CD4-positive, alpha-beta T cell treated with Interleukin-15 for 4 hours (primary cell): ENCODE data around the gene UTF1.
"Not testable (repeated sequence)": the region's sequence is repeated elsewhere in the genome, so short reads cannot be mapped to it uniquely, and the experiment has no call there.

Experiments used
- DNase-seq: peaks from one replicate; pipeline ENCODE4 v3.0.0-alpha.2; 2020; ENCODE audit warnings: low spot score

The UTF1 gene

DNA sequence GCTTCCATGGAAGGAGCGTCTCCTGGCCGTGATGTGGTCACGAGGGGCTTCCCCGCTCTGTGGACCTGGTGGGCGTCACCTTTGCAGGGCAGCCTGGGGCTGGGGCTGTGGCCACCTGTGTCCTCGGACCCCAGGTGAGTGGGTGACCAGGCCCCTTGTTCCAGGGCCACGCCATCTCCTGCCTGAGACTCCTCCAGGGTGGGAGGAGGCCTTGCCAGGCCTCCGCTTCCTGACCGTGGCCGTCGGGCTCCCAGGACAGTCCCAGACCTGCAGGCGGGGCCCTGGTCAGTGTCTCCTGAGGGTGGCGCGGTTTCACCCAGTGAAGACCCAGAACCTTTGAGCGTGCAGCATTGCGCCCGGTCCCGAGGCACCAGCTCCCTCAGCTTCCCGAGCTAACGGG lies 20.4 kb upstream of the UTF1 start:
- DNase-seq: no peak

DNA sequence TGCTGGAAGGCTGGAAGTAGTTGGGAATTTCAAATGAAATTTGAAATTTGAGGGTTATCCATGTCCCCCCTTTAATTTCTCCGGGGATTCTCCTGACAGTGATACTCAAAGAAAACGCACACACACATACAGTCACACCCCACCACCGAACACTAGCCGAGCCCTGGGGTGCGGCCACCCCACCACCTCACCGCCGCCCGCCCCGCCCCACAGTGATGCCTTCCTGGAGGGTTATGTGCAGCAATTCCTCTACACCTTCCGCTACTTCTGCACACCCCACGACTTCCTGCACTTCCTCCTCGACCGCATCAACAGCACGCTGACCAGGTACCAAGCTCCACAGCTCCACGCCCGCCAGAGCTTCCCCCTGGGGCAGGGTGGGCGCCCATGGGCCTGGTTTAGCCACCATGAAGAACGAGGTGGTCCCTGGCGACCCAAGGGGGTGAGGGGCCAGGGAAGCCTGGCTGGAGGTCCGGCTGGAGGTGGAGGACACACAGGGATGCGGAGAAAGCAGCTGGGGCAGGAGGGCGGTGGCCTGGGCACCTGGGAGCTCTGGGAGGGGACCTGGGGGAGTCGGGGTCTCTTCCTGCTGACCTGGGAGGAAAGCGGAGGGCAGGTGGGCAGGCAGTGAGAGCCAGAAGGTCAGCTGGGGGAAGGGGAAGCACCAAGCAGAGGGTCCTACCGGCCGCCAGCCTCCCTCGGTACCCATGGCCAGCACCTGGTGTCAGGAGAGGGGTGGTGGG lies 19.4 kb upstream of the UTF1 start:
- DNase-seq: no peak

DNA sequence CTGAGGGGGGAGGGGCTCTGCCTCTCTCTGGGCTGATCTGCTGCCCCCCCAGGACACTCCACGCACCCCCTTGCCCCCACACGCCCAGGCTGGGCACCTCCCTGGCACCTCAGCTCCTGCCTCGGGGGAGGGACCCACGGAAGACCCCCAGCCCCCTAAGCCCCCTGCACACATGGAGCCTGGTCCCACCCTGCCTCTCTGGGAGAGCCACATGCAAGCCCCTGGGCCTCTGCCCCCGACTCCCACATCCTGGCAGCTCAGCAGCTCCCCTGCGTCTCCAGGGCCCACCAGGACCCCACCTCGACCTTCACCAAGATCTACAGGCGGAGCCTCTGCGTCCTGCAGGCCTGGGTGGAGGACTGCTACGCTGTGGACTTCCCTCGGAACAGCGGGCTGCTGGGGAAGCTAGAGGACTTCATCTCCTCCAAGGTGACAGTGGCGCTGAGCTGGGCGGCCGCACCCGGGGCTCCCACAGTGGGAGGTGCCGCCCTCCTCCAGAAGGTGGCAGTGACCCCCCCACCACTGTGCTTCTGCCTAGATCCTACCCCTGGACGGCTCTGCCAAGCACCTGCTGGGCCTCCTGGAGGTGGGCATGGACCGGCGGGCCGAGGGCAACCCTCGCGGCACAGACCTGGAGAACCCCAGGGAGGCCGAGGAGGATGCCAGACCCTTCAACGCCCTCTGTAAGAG lies 18.7 kb upstream of the UTF1 start:
- no peak for DNase-seq

DNA sequence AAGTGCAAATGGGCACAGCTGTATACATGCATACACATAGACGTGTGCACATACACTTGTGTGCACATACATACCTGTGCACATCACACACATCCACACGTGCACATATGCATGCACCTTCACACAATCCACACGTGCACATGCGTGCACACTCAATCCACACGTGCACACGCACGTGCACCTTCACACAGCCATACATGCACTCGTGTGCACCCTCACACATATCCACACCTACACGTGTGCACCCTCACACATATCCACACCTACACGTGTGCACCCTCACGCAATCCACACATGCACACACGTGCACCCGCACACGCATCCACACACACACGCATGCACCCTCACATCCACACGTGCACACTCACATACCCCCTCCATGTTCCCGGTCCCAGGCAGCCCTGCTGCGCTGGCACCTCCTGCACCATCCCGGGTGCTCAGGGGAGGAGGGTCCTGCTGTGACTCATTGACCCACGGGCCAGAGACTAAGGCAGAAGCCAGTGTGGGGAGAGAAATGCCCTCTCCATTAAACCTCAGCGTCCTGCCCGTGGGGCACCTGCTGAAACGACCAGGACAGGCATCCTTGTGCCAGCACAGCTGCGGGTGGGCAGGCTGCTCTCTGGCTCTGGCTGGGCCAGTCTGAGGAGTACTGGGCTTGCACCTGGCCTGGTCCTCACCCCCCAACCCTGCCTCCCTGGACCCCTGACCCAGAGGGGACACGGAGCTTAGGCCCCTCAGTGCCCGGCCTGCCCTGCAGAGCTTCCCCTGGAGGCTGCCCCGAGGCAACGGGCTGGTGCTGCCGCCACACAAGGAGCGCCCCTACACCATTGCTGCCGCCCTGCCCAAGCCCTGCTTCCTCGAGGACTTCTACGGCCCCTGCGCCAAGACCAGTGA lies 17.8 kb upstream of the UTF1 start:
- no peak for DNase-seq

DNA sequence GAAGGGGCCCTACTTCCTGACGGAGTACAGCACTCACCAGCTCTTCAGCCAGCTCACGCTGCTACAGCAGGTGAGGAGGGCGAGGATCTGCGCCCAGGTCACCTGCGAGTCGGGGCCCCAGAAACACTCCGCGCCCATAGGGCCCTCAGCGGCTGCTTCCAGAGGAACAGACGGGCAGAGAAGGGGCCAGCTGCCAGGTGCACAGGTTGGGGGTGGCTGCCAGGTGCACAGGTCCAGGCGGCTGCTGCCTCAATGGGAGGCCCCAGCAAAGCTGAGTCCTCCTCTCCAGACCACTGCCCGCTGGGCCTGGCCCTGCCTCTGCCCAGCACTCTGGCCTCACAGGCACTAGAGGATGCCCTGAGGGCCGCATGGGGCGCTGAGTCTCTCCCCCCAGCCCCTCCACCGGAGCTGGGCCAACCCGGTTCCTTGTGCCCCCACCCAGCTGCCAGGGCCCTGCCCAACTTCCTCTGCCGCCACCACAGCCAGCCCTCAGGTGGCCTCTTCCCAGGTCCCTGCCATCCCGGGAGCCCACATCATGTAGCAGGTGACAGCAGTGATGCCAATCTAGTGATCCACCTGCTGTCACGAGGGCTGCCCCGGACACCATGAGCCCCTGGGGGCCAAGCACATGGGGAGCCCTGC lies 17.0 kb upstream of the UTF1 start:
- no peak for DNase-seq

DNA sequence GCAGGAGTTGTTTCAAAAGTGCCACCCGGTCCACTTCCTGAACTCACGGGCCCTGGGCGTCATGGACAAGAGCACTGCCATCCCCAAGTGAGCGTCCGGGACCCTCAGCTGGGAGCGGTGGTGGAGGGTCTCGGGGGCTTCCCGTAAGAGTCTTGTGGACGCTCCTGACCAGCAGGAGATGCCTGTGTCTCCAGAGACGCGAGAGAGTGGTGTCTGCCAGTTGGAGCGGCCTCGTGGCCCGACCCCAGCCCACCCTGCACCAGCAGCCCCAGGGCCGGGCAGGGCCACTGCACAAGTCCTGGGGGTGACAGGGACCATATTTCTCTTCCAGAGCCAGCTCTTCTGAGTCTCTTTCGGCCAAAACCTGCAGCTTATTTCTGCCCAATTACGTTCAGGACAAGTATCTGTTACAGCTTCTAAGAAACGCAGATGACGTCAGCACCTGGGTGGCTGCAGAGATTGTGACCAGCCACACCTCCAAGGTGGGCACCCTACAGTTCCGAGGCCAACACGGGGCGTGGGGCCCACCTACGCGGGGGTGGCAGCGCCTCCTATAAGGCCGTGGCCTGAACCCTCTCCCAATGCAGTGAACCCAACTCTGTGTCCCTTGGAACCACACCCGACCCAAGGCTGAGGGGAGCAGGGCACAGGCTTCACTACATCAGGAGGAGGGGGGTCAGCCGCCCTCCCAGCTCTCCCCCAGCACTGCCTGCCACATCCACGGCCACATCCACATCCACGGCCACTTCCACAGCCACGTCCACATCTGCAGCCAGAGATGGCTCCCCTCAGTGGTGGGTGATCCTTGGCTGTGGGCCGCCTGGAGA lies 16.2 kb upstream of the UTF1 start:
- DNase-seq: no peak

DNA sequence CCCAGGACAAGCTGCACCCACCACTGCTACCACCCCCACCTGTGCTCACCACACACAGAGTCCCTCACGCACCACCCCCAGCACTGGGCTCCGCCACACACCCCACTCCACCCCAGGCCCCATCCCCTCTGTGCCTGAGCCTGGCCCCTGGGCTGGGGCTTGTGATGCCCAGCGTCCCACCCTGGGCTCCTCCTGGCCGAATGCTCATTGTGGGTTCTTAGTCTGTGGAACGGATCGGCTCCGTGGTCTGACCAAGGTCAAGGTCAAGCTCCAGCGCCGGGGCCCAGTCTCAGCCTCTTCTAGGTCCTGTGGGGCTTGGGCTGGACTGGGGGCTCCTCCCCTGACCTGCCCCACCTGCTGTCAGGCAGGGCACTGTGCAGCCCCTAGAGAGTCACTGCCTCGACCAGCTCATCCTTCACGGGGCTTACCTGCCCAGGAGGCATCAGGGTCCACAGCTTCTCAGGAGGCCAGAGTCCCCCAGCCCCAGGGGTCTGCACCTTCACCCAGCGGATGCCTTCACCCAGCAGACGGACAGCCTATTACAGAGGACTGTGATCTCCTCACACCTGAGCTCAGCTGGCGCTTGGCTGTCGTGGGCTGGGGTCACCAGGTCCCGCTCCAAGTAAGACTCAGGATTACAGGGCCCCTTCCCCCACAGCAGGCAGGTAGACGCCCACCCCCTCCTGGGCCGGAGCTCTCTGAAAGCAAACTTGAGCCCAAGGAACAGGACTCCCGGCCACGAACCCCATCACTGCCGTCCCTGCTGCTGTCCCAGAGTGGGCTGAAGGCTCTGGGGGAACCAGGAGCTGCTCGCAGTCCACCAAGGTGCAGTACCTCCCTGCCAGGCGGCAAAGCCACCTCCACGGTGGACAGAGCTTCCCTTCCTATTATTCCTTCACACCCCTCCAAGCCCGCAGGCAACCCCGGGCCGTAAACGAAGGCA lies 15.3 kb upstream of the UTF1 start:
- no peak for DNase-seq

DNA sequence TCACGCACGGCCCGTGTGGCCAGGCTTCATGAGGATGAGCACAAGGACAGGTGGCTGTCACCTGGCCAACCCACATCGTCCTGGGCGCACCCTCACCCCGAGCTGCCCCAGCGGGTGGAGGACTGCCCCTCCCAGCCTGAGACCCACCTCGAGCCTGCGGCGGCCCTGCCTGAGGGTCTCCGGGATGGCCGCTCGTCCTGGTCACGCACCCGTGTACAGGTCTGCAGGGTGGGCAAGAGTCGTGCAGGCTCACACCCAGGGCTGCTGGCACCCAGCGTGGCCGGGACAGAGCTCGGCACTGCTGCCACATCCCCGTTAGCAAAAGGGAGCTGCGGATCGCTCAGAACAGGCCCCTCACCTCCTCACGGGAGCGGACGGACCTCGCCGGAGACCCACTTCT lies 14.4 kb upstream of the UTF1 start:
- DNase-seq: no peak

DNA sequence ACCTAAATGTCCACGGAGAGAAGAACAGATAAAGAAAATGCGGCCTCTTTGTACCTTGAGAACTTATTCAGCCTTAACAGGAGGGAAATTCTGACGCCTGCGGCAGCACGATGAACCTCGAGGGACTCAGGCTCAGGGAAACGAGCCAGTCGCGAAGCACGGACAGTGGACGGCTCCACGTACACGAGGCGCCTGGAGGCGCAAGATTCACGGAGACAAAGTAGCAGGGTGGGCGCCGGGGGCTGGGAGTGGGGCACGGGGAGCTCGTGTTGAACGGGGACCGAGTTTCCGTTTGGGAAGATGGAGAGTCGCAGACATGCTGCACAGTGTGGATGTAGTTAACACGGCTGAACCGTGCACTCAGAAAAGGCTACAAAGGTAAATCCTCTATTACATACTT lies 13.2 kb upstream of the UTF1 start:
- no peak for DNase-seq

DNA sequence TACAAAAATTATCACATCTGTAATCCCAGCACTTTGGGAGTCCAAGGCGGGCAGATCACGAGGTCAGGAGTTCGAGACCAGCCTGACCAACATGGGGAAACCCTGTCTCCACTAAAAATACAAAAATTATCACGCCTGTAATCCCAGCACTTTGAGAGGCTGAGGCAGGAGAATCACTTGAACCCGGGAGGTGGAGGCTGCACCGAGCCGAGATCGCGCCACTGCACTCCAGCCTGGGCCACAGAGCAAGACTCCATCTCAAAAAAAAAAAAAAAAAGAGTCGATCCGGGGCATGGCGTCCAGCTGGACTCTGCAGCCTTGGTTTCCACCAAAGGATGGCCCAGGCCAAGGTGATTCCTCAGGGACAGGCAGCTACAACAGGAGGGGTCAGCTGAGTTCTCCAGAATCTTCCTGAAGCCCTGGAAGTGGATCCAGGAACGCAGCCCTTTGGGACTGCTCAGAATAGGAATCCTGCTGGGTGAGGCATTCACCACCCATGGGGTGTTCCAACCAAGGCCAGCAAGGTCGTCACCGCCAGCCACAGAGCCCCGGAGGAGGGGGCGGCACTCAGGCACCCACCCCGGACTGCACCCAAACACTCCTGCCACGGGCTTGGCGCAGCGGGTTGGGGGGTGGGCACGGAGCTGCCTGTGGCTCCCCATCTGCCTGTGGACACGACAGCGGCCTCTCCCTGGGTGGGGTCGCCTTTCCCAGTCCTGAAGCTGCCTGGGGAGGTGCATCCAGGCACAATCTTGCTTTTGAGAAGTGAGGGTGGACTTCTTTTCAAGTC lies 12.0 kb upstream of the UTF1 start:
- DNase-seq: no peak

DNA sequence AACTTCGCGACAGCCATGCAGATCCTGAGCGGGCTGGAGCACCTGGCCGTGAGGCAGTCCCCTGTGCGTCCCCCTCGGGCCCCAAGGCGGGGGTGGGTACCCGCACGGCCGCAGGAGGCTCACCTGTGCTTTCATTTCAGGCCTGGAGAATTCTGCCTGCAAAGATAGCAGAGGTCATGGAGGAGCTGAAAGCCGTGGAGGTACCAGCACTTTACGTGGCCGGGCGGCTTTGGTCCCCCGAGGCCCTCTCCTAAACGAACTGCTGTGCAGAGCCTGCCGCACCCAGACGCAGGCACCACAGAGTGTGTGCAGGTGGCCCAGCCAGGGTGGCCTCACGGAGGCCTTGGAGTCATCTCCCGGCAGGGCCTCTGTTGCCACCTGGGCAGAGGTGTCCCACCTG lies 11.1 kb upstream of the UTF1 start:
- no peak for DNase-seq

DNA sequence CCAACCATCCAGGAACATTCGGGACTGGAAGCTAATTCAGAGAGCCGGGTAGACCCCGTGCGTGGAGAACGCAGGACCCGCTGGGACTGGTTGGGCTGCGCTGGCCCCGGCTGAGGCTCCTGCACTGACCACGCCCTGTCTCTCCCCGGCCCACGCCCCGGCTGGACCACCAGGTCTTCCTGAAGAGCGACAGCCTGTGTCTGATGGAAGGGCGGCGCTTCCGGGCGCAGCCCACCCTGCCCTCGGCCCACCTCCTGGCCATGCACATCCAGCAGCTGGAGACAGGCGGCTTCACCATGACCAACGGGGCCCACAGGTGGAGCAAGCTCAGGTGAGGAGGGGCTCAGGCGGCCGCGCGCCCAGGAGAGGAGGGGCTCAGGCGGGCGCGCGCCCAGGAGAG lies 10.2 kb upstream of the UTF1 start:
- DNase-seq: no peak

DNA sequence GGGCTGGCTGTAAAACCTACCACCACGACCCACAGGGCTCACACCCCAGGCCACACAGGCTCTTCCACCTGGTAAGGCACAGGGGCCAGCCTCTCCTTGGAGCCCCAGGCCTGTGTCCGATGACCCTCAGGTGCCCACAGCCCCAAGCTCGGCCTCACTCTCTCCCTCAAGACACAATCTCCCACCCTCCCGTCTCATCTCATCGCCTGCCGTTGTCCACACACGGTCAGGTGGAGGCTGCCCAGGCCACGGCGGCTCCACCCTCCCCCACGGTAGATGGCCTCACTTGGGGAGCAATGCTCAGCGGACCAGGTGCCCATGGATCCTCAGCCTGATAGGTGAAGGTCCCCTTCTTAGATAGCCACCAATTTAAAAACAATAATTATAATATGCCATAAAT lies 8.7 kb upstream of the UTF1 start:
- no peak for DNase-seq

DNA sequence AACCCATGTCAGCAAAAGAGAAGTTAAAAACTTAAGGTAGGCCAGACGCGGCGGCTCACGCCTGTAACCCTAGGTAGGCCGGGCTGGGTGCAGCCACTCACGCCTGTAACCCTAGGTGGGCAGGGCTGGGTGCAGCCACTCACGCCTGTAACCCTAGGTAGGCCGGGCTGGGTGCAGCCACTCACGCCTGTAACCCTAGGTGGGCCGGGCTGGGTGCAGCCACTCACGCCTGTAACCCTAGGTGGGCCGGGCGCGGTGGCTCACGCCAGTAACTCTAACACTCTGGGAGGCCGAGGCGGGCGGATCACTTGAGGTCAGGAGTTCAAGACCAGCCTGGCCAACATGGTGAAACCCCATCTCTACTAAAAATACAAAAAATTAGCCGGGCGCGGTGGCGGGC lies 8.3 kb upstream of the UTF1 start:
- not testable (repeated sequence) for DNase-seq

DNA sequence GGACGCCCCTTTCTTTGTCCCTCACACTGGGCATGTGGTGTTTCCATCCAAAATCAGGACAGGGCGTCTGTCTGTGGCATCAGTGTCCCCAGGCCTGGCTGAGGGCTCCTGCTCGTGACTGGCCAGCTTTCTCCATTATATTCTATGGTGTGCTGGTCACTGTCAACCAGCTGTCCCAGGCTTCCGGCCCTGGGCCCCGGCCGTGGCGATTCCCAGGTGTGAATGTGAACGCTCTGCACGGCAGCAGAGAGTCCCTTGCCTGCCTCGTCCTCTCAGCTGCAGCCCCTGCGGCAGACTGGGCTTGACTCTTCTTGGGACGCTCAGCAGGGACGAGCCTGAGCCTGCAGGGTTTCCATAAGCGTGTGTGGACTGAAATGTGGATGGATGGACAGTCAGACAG lies 5.9 kb upstream of the UTF1 start:
- DNase-seq: no peak

DNA sequence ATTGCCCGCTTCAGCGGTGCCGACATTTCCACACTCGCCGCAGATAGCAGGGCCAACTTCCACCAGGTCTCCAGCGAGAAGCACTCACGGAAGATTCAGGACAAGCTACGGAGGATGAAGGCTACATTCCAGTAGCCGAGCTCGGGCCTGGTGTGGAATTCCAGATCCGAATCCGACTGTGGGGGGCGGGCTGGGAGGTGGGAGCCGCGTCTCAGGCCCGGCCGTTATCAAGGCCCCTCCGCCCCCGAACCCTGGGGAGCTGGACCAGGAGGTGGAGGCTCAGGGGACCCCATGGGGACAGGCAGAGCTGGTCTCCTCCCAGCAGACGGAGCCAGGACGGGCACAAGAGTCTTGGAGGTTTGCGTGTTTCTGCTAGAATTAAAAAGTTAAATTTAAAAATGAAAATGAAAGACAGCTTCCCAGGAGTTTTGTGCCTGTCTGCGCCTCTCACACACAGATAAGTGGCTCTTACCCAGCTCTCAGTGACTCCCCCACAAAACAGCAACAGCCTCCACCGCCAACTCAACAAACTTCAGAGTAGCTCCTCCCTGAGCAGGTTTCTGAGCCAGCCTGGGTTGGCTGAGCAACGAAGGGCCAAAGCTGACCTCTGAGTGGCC lies 5.2 kb upstream of the UTF1 start:
- no peak for DNase-seq

DNA sequence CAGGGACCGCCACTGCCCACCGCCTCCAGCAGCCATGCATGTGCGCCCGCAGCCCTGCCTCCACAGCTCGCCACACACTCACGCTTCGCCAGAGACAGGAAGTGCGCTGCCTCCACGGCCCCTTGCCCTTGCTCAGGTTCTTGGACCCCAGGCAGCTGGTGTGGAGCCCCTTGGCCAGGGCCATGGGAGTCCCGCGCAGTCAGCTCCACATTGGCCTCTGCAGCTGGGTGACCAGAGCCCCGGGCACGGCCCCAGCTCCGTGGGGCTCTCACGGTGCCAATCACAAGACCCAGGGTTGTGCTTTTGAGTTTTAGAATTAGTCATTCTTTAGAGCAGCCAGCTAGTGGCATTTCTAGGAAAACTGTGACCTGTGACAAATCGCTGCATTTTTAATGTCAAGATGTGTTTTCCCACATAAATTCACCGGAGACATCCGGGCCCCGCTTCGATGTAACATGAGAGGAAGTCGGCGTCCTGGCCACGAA lies 4.3 kb upstream of the UTF1 start:
- DNase-seq: peak; percentile 21

DNA sequence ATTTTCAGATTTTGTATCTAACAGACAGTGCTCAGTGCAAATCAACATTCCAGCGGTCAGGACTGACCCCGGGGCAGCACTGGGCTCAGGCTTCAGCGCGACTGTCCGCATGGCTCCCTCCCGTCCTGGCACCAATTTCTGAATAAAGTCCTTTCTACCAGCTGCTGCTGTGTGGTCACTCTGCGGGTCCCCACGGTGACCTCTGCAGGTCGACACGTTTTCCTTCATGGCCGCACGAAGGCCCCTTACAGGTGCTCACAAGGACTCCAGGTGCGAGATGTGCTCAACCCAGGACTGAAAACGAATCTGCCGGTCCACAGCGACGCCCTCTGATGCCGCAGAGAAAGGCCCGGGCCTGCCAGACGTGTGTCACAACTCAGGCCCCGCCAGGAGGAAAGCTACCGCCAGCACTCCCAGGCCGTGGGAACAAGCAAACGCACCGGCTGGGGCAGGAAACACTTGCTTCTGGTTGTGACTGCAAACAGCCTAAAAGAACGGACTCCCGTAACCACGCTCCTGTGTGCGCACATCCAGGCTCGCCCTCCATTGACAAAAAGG lies 3.7 kb upstream of the UTF1 start:
- no peak for DNase-seq

DNA sequence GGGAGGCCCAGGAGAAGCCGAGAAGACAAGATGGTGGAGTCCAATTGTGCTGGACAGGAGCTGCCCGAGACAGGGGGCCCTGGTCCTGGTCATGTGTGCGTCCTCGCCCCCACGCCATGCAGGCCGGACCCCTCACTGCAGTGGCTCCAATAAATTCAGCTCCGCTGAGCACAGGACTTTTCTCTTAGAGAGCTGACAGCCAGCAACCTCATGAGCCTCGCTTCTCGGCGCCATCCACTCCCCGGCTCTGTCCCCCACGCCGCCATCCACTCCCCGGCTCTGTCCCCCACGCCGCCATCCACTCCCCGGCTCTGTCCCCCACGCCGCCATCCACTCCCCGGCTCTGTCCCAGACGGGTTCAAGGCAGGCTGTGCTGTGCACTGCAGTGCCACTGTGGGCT lies 2.8 kb upstream of the UTF1 start:
- no peak for DNase-seq
